ENCODE measurements around the gene PXN.
A peak's percentile ranks its signal among the peaks of the same experiment; 100 is the strongest.
"Not testable (repeated sequence)": the region's sequence is repeated elsewhere in the genome, so short reads cannot be mapped to it uniquely, and the experiment has no call there.

PXN gene

GRCh38 chr12:120224304-120225199 is 41.0 kb downstream of the PXN start:
- DNase-seq, result no peak

GRCh38 chr12:120223458-120224303 is 41.8 kb downstream of the PXN start:
- no peak for DNase-seq

- DNase-seq, result no peak
These were observed 43.2 kb downstream of the PXN start for GRCh38 chr12:120222288-120222832.

GRCh38 chr12:120221576-120221900 is 44.0 kb downstream of the PXN start:
- no peak for DNase-seq

GRCh38 chr12:120220838-120221575 is 44.5 kb downstream of the PXN start:
- no peak for DNase-seq

GRCh38 chr12:120218680-120219606 is 46.6 kb downstream of the PXN start:
- DNase-seq, result no peak

- peak; percentile 90 for DNase-seq
These were observed 48.6 kb downstream of the PXN start for GRCh38 chr12:120216742-120217605.

- no peak for DNase-seq
These were observed 49.5 kb downstream of the PXN start for GRCh38 chr12:120215766-120216735.

GRCh38 chr12:120215357-120215735 is 50.2 kb downstream of the PXN start:
- DNase-seq, result no peak

GRCh38 chr12:120214626-120215356 is 50.7 kb downstream of the PXN start:
- no peak for DNase-seq

- DNase-seq, result no peak
These were observed 51.8 kb downstream of the PXN start for GRCh38 chr12:120213758-120214157.

GRCh38 chr12:120213182-120213581 is 52.3 kb downstream of the PXN start:
- DNase-seq, result not testable (repeated sequence)

GRCh38 chr12:120212301-120212700 is 53.2 kb downstream of the PXN start:
- no peak for DNase-seq

- DNase-seq, result no peak
These were observed 53.6 kb downstream of the PXN start for GRCh38 chr12:120211904-120212283.

- DNase-seq, result no peak
These were observed 54.2 kb downstream of the PXN start for GRCh38 chr12:120211243-120211903.

GRCh38 chr12:120209851-120210250 is 55.7 kb downstream of the PXN start:
- no peak for DNase-seq

- no peak for DNase-seq
These were observed 58.3 kb downstream of the PXN start for GRCh38 chr12:120207227-120207626.

GRCh38 chr12:120206781-120207180 is 58.7 kb downstream of the PXN start:
- not testable (repeated sequence) for DNase-seq

All from MV-4-11 (cell line).